ENCODE data around the gene TMEM61.

GRCh38 chr1:55015731-55016620, 35.5 kb downstream of the TMEM61 start:
- TF ChIP-seq CTCF (conservative IDR thresholded peaks at IDR 0.05; ENCODE audit: low read length) (no peak), EZH2phosphoT487 (IDR thresholded peaks at IDR 0.05; ENCODE audit: borderline replicate concordance) (no peak)
